Measurements from ENCODE around the gene TBXAS1.

Gene TBXAS1

DNA sequence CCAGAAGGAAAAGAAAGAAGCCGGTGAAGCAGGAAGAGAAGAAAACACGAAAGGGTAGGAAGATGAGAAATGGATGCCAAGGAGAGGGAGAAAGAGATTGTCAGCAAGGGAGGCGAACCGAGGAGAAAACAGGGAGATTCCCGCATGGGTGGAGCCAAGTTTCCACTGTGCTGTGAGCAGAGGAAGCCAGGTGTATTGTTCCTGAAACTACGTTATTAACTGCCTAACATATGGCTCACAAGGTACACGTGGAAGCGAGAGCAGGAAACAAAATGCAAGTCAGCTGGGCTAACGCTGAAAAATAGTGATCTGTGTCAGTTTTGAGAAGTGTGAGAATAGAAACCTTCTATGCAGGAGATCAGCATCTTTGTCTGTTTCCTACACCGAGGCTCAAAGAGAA, 30.8 kb upstream of the TBXAS1 start:
- TF ChIP-seq, protein P1, sequence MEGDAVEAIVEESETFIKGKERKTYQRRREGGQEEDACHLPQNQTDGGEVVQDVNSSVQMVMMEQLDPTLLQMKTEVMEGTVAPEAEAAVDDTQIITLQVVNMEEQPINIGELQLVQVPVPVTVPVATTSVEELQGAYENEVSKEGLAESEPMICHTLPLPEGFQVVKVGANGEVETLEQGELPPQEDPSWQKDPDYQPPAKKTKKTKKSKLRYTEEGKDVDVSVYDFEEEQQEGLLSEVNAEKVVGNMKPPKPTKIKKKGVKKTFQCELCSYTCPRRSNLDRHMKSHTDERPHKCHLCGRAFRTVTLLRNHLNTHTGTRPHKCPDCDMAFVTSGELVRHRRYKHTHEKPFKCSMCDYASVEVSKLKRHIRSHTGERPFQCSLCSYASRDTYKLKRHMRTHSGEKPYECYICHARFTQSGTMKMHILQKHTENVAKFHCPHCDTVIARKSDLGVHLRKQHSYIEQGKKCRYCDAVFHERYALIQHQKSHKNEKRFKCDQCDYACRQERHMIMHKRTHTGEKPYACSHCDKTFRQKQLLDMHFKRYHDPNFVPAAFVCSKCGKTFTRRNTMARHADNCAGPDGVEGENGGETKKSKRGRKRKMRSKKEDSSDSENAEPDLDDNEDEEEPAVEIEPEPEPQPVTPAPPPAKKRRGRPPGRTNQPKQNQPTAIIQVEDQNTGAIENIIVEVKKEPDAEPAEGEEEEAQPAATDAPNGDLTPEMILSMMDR (IDR thresholded peaks at IDR 0.05) = no peak
- DNase-seq (ENCODE audit: low spot score) = no peak
- Histone ChIP-seq H3K27ac (no peak overlapping the region), H3K4me3 (no peak overlapping the region)

DNA sequence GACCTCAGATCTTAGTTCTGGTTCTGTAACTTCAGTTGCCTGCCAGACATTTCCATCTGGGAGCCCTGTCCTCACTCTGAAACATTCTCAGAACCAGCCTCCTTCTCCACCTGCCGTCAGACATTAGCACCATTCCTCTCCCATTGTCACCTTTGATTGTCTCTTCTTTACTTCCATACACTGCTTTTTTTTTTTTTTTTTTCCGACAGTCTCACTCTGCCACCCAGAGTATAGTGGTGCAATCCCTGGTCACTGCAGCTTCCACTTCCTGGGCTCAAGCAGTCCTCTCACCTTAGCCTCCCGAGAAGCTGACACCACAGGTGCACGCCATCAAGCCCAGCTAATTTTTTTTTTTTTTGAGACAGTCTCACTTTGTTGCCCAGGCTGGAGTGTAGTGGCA, 30.2 kb upstream of the TBXAS1 start:
- no peak for DNase-seq (ENCODE audit: low spot score)
- Histone ChIP-seq H3K27ac (no peak overlapping the region), H3K4me3 (no peak overlapping the region)
- TF ChIP-seq, protein P1 (IDR thresholded peaks at IDR 0.05) = no peak

DNA sequence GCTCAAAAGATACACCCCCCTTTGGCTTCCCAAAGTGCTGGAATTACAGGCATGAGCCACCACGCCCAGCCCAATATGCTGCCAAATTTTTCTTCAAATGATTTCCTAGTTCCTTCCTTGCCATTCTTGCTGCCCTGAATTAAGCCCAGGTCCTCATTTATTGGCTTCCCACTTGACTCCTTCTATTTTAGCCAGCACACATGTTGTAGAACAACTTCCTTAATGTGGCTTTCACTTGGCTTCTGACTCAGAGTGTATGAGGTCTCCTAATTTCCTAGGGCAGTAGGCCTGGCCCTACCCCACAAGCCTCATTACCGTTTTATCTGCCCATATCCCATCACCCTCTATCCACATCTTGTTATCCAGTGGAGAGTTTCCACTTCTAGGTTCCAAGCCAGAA, 29.5 kb upstream of the TBXAS1 start:
- H3K27ac ChIP-seq = no peak overlapping the region
- DNase-seq (ENCODE audit: low spot score) = no peak
- TF ChIP-seq, protein P1 (IDR thresholded peaks at IDR 0.05) = no peak
- no peak overlapping the region for H3K4me3 ChIP-seq

DNA sequence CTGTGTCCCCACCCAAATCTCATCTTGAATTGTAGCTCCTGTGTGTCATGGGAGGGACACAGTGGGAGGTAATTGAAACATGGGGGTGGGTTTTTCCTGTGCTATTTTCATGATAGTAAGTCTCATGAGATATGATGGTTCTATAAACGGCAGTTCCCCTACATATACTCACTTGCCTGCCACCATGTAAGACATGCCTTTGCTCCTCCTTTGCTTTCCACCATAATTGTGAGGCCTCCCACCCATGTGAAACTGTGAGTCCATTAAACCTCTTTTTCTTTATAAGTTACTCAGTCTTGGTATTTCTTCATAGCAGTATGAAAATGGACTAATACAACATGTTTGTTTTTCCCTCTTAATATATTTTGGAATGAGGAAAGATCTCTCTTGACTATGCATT, 24.5 kb upstream of the TBXAS1 start:
- no peak overlapping the region for H3K27ac ChIP-seq
- no peak overlapping the region for H3K4me3 ChIP-seq
- TF ChIP-seq, protein P1 (IDR thresholded peaks at IDR 0.05) = no peak
- DNase-seq (ENCODE audit: low spot score) = no peak

DNA sequence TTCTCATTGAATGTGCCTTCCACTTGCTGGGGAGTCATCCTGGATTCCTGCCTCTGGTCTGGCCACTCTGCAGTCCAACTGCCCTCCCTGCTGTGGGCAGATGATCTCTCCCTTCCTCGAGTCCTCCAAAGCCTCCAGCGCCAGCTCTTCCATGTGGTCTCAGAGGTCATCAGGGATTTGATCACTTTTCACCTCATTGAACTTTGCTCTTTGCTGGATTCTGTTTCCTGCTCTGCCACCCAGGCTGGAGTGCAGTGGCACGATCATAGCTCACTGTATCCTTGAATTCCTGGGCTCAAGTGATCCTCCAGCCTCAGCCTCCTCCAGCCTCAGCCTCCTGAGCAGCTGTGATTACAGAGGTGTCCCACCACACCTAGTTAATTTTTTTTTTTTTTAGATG, 22.1 kb upstream of the TBXAS1 start:
- DNase-seq (ENCODE audit: low spot score) = no peak
- TF ChIP-seq, protein P1 (IDR thresholded peaks at IDR 0.05) = no peak

DNA sequence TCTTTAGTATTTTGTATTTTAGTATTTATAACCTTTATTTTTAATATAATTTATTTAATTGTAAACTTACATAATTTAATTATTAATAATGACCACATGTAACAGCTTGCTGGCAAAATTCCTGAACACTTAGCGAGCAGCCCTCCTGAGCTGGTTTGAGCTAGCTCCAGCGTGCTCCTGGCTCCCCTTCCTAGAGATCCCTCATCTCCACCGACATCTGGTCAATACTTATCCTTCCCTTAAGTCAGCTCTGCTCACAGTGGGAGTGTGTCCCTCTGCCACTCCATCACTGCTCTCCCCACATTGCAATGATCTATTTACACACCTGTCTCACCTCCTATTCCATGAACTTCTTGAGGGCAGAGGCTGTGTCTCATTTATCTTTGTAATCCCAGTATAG, 20.6 kb upstream of the TBXAS1 start:
- no peak overlapping the region for H3K27ac ChIP-seq
- no peak for DNase-seq (ENCODE audit: low spot score)
- TF ChIP-seq, protein P1 (IDR thresholded peaks at IDR 0.05) = no peak
- no peak overlapping the region for H3K4me3 ChIP-seq

More for the DNA sequence above, 22.1 kb upstream of the TBXAS1 start:
- H3K4me3 ChIP-seq = no peak overlapping the region
- no peak overlapping the region for H3K27ac ChIP-seq

DNA sequence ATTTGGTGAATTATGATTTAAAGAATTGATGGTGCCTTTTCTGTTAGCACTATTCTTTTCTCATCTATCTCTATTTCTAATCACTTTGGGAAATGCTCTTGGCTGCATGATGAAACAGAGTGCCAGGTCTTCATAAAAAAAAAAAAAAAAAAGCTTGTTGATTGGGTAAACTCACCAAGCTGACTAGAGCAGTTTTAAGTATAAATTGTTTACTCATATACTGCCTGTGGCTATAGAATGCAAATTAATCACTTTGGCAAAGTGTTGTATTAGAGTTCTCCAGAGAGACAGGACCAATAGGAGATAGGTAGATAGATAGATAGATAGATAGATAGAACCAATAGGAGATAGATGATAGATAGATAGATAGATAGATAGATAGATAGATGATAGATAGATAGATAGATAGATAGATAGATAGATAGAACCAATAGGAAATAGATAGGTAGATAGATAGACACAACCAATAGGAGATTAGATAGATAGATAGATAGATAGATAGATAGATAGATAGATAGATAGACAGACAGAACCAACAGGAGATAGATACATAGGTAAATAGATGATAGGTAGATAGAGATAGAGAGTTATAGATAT, 20.1 kb upstream of the TBXAS1 start:
- H3K4me3 ChIP-seq = no peak overlapping the region

More for the DNA sequence above, 20.1 kb upstream of the TBXAS1 start:
- TF ChIP-seq, protein P1 (IDR thresholded peaks at IDR 0.05) = no peak
- DNase-seq (ENCODE audit: low spot score) = no peak
- H3K27ac ChIP-seq = no peak overlapping the region

Measured in coronary artery (tissue), 2 donors.